HG03139 (cell line): ENCODE measurements around the gene UQCC5.
"Not testable (repeated sequence)": the region's sequence is repeated elsewhere in the genome, so short reads cannot be mapped to it uniquely, and the experiment has no call there.

ENCODE experiments used
- ATAC-seq: cut with Tn5 transposase; IDR thresholded peaks from one replicate; pipeline ENCODE4 v1.9.1; 2021; ENCODE audit not compliant: unreplicated experiment

Gene UQCC5

GRCh38 chr3:52521881-52522650 is 14.3 kb upstream of the UQCC5 start:
- no peak for ATAC-seq

- ATAC-seq, result no peak
Measured at GRCh38 chr3:52522651-52523251, 13.7 kb upstream of the UQCC5 start.

DNA sequence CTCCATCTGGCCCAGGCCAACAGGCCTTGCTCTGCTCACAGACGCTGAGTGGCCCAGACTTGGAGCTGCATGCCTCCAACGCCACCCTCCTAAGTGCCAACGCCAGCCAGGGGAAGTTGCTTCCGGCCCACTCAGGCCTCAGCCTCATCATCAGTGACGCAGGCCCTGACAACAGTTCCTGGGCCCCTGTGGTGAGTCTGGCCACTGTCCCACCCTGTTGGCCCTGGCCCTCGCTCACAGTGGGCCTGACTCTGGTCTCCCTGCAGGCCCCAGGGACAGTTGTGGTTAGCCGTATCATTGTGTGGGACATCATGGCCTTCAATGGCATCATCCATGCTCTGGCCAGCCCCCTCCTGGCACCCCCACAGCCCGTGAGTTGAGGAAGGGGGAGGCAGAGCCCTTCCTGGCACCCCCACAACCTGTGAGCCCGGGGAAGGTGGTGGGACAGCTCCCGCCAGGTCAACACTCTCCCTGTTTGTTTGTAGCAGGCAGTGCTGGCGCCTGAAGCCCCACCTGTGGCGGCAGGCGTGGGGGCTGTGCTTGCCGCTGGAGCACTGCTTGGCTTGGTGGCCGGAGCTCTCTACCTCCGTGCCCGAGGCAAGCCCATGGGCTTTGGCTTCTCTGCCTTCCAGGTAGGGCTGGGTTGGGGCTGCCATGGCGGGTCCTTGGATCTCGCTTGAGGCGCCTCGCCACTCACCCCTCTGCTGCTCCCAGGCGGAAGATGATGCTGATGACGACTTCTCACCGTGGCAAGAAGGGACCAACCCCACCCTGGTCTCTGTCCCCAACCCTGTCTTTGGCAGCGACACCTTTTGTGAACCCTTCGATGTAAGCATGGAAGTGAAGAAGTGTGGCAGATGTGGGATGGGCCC is 12.8 kb upstream of the UQCC5 start:
- ATAC-seq, result no peak

GRCh38 chr3:52524258-52524751 is 12.1 kb upstream of the UQCC5 start:
- ATAC-seq, result no peak

GRCh38 chr3:52524752-52525679 is 11.4 kb upstream of the UQCC5 start:
- ATAC-seq, result no peak

DNA sequence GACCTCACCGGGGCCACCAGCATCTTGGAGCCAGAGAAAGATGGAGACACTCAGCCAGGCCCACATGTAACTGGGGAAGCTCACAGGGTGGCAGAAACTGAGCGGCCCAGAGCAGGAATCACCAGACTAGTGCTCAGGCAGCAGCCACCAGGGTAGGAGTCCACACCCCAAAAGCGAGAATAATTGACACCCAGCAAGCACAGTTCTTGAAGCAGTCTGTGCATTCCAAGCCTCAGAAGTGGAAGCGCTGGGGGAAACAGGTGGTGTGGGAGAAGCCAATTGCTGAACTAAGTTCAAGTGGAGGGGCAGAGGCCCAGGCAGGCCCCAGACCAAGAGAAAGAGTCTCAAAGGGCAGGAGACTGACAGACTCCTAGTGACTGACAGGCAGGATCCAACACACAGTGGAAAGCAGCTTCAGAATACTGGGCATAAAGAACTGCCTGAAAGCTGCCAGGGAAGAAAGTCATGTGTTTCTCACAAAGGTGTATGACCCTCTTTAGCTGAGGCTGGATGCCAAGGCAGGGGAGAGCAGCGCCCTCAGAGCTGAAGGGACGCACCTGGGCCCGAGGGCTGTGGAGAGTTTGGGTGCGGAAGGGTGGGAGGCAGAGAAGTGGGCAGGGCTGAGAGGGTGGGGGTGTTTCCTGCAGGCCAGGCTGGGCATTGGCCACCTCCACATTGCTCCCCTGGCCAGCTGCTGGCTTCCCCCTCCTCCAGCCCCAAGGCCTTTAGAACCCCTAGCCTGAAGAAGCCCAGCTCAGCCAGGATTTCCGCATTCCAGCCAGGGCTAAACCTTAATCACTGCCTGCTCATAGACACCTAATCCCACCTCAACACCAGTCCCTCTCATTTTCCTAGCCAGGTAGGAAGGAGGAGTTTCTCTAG is 10.5 kb upstream of the UQCC5 start:
- ATAC-seq, result no peak

DNA sequence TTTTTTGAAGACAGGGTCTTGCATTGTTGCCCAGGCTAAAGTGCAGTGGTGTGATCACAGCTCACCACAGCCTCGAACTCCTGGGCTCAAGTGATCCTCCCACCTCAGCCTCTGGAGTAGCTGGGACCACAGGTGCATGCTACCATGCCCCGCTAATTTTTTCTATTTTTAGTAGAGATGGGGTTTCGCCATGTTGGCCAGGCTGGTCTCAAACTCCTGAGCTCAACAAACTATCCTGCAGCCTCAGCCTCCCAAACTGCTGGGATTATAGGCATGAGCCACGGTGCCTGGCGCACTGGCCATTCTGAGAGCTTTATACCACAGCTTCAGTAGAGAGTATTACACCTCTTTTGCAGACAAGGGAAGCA is 9.8 kb upstream of the UQCC5 start:
- not testable (repeated sequence) for ATAC-seq

DNA sequence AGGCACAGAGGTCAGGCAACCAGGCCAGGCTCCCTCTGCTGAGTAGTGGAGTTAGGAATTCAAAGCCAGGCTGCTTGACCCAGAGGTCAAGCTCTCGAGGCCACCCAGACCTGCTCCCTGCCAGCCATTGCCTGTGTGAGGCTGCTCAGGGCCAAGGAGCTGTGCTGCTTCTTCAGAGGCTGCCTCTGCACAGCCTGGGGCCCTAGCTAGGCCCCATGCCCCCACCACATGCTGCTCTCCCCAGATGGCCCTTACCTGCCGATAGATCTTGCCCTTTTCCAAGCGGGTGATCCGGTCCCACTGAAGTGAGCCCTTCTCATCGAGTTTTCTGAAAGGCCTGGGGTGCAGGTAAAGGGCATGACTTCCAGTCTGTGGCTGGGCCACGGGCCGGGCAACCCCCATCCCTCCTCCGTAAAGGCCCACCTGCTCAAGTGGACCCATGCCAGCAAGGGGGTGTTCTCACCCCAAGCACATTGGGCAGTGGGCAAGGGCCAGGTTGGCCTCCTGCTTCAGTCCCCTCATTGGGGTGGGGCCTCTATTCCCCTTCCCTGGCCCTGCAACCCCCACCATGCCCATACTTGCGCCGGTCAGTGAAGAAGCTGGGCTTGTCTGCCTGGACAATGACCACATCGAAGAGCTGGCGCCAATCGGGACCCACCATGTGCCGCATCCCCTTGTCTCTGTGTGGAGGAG is 9.2 kb upstream of the UQCC5 start:
- ATAC-seq, result no peak

DNA sequence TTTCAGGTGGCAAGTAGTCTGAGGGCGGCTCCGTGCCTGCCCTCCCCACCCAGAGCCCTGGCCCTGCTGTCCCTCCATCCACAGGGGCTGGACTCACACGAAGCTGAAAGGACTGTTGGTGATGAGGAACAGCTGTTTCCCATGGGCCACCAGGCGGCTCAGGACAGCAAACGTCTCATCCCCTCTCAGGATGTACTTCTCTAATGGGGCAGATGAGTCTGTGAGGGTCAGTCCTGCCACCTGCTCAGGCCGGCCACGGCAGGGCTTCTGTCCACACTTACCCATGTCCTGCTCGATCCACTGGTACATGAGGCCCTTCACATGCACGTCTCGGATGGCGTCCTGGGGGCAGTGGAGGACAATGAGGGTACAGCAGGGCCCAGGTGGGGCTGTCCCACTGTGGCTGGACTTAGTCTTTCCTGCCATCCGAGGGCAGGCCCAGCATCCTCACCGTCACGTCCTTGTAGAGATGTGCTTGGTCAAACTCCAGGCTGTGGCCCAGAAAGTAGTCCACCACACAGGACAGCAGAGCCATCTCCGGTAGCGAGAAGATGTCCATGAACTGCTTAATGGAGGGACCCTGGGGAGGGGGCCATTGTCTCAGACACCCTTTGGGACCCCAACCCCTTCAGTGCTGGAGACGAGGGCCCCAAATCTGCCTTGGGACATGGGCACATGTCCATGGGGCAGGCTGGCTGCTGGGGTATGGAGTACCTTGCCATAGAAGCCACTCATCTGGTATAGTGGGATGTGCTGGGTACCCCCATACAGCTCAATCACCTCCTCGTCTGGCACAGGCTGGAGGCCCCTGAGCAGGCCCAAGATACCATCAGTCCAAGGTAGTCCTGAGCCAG is 8.4 kb upstream of the UQCC5 start:
- ATAC-seq, result no peak

DNA sequence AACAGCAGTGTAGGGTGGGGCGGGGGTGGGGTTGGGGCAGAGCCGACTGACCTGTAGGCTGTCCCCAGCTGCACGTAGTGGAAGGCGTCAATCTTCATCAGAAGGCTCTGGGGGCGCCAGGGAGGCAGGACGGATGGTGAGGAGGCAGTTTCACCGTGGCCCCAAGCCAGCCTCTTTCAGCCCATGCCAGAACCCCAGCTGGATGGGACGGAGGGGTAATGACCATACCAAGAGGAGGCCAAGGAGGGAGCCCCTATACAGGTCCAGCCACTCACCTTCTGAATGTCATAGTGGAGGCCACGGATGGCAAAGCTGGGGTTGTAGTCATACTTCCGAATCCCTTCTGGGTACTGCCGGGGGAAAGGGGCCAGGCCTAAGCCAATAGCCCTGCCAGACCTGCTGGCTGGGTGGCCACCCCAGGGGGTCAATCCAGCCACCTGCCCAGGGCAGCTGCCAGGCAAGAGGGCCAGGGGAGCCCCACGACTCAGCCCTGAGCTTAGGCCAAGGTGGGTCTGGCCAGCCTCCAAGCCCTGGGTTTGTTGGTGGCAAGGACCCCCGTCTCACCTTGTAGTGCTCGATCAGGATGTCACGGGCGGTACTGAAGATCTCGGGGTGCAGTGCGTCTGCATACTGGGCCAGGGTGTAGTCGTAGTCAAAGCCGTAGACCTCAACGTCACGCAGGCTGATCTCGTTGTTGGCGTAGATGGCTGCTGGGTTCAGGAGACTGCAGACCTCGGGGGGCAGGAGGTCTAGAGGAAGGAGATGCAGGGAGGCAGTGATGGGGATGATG is 7.6 kb upstream of the UQCC5 start:
- ATAC-seq, result no peak

DNA sequence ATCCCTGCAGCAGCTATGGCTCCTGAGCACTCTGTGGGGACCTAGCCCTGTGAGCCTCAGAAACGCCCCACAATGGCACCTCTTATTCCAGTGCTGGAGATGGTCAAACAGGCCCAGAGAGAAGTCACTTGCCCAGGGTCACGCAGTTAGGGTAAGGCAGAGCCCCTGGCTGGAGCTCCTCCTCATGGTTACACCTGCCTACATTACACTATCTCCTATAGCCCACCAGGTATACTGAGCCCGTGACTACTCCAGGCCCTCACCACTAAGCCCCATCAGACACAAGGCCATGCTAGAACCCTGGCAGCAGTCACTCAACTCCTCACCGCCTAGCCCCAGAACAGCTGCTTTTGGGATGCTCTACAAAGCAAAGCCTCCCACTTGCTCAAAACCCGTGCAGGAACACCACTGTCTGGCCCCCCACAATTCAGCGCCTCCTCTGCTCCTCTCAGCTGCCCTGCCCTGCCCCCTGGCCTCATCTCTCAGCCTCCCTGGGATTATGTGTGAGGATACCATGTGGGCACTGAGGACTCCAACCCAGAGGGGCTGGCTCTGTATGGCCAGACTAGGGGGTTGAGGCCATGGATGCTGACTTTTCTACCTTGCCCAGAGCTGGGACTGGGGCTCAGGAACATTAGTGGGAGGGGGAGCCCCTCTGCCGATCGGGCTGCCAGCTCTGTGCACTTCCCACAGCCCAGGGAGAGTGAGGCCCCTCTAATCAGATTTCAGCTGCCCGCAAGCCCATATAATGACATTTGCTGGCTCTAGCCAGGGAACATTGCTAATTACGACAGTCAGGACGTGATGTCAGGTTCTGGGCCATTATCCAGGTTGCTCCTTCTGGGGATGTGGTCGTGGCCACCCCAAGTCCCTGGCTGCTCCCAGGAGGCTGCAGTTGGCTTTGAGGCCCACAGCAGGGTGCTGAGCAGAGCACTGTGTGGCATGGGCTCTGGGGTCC is 6.8 kb upstream of the UQCC5 start:
- ATAC-seq, result no peak

DNA sequence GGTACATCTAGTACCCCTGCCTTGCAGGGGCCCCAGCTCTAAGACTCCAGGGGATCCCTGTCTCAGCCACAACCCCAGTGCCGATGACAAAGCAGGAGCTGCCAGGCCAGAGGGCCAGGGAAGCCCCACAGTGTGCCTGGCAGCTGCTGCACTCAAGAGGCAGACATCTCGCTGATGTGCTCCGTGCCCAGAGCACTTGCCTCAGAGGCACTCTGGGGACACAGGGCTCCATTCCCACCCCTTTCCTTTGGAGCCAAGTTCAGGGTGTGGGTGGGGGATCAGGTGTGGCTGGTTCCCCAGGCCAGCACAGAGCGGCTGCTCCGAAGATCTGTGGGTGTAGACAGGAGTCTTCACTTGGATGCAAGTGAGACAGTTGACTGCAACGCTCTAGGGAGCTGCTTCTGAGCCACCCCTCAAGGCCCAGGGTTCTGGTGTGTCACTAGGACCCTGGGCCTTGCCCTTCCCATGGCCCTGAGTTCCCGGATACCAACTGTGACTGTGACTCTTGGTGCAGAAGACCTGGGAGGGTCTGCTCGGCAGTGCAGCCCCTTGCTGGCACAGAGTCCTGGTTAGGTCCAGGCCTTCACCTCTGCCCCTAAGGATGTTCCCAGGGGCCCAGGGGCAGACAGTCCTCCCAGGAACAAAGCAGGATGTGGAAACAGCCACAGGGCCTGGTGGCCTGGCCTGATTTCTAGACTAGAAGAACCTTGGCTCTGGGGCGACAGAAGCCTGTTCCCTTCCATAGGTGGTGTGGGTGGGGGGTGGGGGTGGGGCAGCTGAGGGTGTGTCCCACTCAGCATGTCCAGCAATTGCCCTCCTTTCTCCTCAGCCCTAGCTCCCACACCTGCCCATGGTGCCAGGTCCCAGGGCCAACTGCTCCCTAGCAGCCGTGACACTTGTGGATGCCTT is 5.2 kb upstream of the UQCC5 start:
- ATAC-seq, result no peak

DNA sequence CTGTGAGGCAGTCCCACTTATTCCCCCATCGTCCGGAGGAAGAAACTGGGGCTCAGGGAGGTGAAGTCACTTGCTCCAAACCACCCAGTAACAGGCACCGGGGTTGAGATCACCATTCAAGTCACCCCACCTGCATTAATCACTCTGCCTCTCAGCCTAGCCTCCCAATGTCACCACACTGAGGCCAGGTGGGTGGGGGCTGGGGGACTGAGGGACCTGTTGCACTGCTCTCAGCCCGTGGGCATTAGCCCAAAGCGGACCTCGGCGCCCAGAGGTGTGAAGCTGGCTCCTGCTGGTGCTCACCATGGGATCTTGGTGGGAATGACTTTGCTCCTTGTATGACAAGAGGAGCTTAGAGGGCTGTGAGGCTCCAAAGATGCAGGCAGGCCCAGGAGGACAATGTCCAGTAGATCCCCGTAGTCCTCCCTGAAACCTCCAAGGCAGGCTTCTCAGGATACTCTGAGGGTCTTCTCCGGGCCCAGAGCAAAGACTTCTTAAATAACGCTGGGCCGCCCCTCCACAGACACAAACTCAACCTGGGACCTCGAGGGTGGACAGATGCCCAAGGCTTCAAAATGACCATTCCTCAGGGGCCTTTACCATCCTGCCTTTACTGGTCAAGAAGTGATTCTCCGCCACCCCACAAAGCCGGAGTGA is 4.4 kb upstream of the UQCC5 start:
- no peak for ATAC-seq

GRCh38 chr3:52532517-52532837 is 3.9 kb upstream of the UQCC5 start:
- no peak for ATAC-seq
